ENCODE results near the gene PHLPP1. TPM values are rescaled to one million over a fixed set of nuclear protein-coding genes. Genes with fewer than 3 reads are reported as not detected.

The PHLPP1 gene
- total RNA-seq, 1 donor from 2014 or later = 13.3 TPM

DNA sequence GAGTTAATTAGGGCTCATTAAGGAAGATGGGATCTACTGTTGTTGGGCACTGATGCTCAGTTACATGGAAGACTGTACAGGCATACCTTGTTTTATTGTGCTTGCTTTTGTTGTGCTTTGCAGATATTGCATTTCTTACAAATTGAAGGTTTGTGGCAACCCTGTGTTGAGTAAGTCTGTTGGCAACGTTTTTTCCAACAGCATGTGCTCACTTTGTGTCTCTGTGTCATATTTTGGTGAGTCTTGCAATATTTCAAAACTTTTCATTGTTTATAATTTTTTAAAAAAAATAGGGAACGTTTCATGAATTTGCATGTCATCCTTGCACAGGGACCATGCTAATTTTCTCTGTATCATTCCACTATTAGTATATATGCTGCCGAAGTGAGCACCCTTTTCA is 15.6 kb downstream of the PHLPP1 start:
- TF ChIP-seq, protein P1, sequence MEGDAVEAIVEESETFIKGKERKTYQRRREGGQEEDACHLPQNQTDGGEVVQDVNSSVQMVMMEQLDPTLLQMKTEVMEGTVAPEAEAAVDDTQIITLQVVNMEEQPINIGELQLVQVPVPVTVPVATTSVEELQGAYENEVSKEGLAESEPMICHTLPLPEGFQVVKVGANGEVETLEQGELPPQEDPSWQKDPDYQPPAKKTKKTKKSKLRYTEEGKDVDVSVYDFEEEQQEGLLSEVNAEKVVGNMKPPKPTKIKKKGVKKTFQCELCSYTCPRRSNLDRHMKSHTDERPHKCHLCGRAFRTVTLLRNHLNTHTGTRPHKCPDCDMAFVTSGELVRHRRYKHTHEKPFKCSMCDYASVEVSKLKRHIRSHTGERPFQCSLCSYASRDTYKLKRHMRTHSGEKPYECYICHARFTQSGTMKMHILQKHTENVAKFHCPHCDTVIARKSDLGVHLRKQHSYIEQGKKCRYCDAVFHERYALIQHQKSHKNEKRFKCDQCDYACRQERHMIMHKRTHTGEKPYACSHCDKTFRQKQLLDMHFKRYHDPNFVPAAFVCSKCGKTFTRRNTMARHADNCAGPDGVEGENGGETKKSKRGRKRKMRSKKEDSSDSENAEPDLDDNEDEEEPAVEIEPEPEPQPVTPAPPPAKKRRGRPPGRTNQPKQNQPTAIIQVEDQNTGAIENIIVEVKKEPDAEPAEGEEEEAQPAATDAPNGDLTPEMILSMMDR (IDR thresholded peaks at IDR 0.05; ENCODE audit: insufficient read depth, low read depth, low read length) = no peak
- TF ChIP-seq EZH2 (IDR thresholded peaks at IDR 0.05; ENCODE audit: insufficient read depth, low read length) = no peak
- peaks cover 8% of the 10 kb centered on the region for H3K9me3 Mint-ChIP-seq (ENCODE audit: unreplicated experiment)
- Histone ChIP-seq H3K36me3 (ENCODE audit: insufficient read depth, low read length) (no peaks in the 10 kb centered on the region), H3K9me3 (ENCODE audit: insufficient read depth, low read depth, low read length) (peaks cover 7% of the 10 kb centered on the region), H4K20me1 (ENCODE audit: insufficient read depth, low read length) (peaks cover 4% of the 10 kb centered on the region), H3K27ac (ENCODE audit: low read depth, low read length) (no peak overlapping the region), H3K9ac (ENCODE audit: low read length) (no peak overlapping the region), H2AFZ (ENCODE audit: low read depth, low read length) (no peak overlapping the region), H3K4me1 (ENCODE audit: insufficient read depth, low read length) (no peaks in the 10 kb centered on the region), H3K27me3 (ENCODE audit: insufficient read depth, low read length) (no peaks in the 10 kb centered on the region), H3K79me2 (ENCODE audit: insufficient read depth, low read length) (peaks cover 63% of the 10 kb centered on the region), H3K4me2 (ENCODE audit: low read length) (no peak overlapping the region), H3K4me3 (ENCODE audit: insufficient read depth, low read depth, low read length) (no peak overlapping the region)
- DNase-seq (ENCODE audit: low read depth) = no peak
- H3K27ac Mint-ChIP-seq (ENCODE audit: unreplicated experiment) = no peak overlapping the region
- no peak for FAIRE-seq
- H3K4me1 Mint-ChIP-seq (ENCODE audit: low read depth, unreplicated experiment) = no peaks in the 10 kb centered on the region
- peaks cover 3% of the 10 kb centered on the region for H3K36me3 Mint-ChIP-seq (ENCODE audit: low read depth, unreplicated experiment)
- no peak overlapping the region for H3K4me3 Mint-ChIP-seq (ENCODE audit: unreplicated experiment)
- no peaks in the 10 kb centered on the region for H3K27me3 Mint-ChIP-seq (ENCODE audit: low read depth, unreplicated experiment)

GRCh38 chr18:62732617-62733016 is 17.3 kb downstream of the PHLPP1 start:
- Histone ChIP-seq H4K20me1 (ENCODE audit: insufficient read depth, low read length) (peaks cover 9% of the 10 kb centered on the region), H3K36me3 (ENCODE audit: insufficient read depth, low read length) (no peaks in the 10 kb centered on the region), H3K79me2 (ENCODE audit: insufficient read depth, low read length) (peaks cover 67% of the 10 kb centered on the region), H3K9me3 (ENCODE audit: insufficient read depth, low read depth, low read length) (peaks cover 7% of the 10 kb centered on the region), H2AFZ (ENCODE audit: low read depth, low read length) (no peak overlapping the region), H3K4me3 (ENCODE audit: insufficient read depth, low read depth, low read length) (no peak overlapping the region), H3K4me1 (ENCODE audit: insufficient read depth, low read length) (no peaks in the 10 kb centered on the region), H3K9ac (ENCODE audit: low read length) (no peak overlapping the region), H3K27me3 (ENCODE audit: insufficient read depth, low read length) (no peaks in the 10 kb centered on the region), H3K4me2 (ENCODE audit: low read length) (no peak overlapping the region), H3K27ac (ENCODE audit: low read depth, low read length) (no peak overlapping the region)
- Mint-ChIP-seq H3K4me3 (ENCODE audit: unreplicated experiment) (no peak overlapping the region), H3K27ac (ENCODE audit: unreplicated experiment) (no peak overlapping the region), H3K27me3 (ENCODE audit: low read depth, unreplicated experiment) (no peaks in the 10 kb centered on the region), H3K4me1 (ENCODE audit: low read depth, unreplicated experiment) (peaks cover 10% of the 10 kb centered on the region), H3K9me3 (ENCODE audit: unreplicated experiment) (peaks cover 8% of the 10 kb centered on the region), H3K36me3 (ENCODE audit: low read depth, unreplicated experiment) (peaks cover 3% of the 10 kb centered on the region)
- TF ChIP-seq, protein P1 (IDR thresholded peaks at IDR 0.05; ENCODE audit: insufficient read depth, low read depth, low read length) = no peak
- TF ChIP-seq EZH2 (IDR thresholded peaks at IDR 0.05; ENCODE audit: insufficient read depth, low read length) = no peak
- DNase-seq (ENCODE audit: low read depth) (no peak), FAIRE-seq (no peak)

- no peak overlapping the region for H3K27ac Mint-ChIP-seq (ENCODE audit: unreplicated experiment)
- peaks cover 61% of the 10 kb centered on the region for H3K79me2 ChIP-seq (ENCODE audit: insufficient read depth, low read length)
- H3K4me2 ChIP-seq (ENCODE audit: low read length) = no peak overlapping the region
- H3K4me1 ChIP-seq (ENCODE audit: insufficient read depth, low read length) = no peaks in the 10 kb centered on the region
- H3K4me3 ChIP-seq (ENCODE audit: insufficient read depth, low read depth, low read length) = no peak overlapping the region
- H3K4me3 Mint-ChIP-seq (ENCODE audit: unreplicated experiment) = no peak overlapping the region
- H2AFZ ChIP-seq (ENCODE audit: low read depth, low read length) = no peak overlapping the region
- H3K27ac ChIP-seq (ENCODE audit: low read depth, low read length) = no peak overlapping the region
- H3K4me1 Mint-ChIP-seq (ENCODE audit: low read depth, unreplicated experiment) = peaks cover 13% of the 10 kb centered on the region
- no peaks in the 10 kb centered on the region for H3K27me3 ChIP-seq (ENCODE audit: insufficient read depth, low read length)
- peaks cover 7% of the 10 kb centered on the region for H3K9me3 ChIP-seq (ENCODE audit: insufficient read depth, low read depth, low read length)
- peaks cover 8% of the 10 kb centered on the region for H3K9me3 Mint-ChIP-seq (ENCODE audit: unreplicated experiment)
- H3K36me3 Mint-ChIP-seq (ENCODE audit: low read depth, unreplicated experiment) = peaks cover 3% of the 10 kb centered on the region
- FAIRE-seq (no peak), DNase-seq (ENCODE audit: low read depth) (no peak)
- TF ChIP-seq, protein P1 (IDR thresholded peaks at IDR 0.05; ENCODE audit: insufficient read depth, low read depth, low read length) = no peak
- TF ChIP-seq EZH2 (IDR thresholded peaks at IDR 0.05; ENCODE audit: insufficient read depth, low read length) = no peak
- H3K27me3 Mint-ChIP-seq (ENCODE audit: low read depth, unreplicated experiment) = no peaks in the 10 kb centered on the region
- no peak overlapping the region for H3K9ac ChIP-seq (ENCODE audit: low read length)
- H3K36me3 ChIP-seq (ENCODE audit: insufficient read depth, low read length) = no peaks in the 10 kb centered on the region
- peaks cover 9% of the 10 kb centered on the region for H4K20me1 ChIP-seq (ENCODE audit: insufficient read depth, low read length)
Observed at GRCh38 chr18:62734290-62734689, 18.9 kb downstream of the PHLPP1 start.

Data from astrocyte (in vitro differentiated cells and primary cell).